ENCODE results near the gene C4B.
"Not testable (repeated sequence)": the region's sequence is repeated elsewhere in the genome, so short reads cannot be mapped to it uniquely, and the experiment has no call there.

The C4B gene

GRCh38 chr6:32037598-32038524 is 23.3 kb downstream of the C4B start, which contains the start of gene CYP21A2:
Gene CYP21A2, plus strand, starts transcription at chr6:32038415. Its CDS starts 8 bp downstream, at chr6:32038423.
- POLR2A ChIA-PET; CTCF ChIA-PET; DNase-seq (ENCODE audit: extremely low spot score): not testable (repeated sequence)

DNA sequence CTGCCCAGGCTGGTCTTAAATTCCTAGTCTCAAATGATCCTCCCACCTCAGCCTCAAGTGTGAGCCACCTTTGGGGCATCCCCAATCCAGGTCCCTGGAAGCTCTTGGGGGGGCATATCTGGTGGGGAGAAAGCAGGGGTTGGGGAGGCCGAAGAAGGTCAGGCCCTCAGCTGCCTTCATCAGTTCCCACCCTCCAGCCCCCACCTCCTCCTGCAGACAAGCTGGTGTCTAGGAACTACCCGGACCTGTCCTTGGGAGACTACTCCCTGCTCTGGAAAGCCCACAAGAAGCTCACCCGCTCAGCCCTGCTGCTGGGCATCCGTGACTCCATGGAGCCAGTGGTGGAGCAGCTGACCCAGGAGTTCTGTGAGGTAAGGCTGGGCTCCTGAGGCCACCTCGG is 24.3 kb downstream of the C4B start:
- CTCF ChIA-PET; DNase-seq (ENCODE audit: extremely low spot score); POLR2A ChIA-PET: not testable (repeated sequence)

GRCh38 chr6:32039321-32040274 is 25.0 kb downstream of the C4B start:
- DNase-seq (ENCODE audit: extremely low spot score); POLR2A ChIA-PET; CTCF ChIA-PET: not testable (repeated sequence)

- DNase-seq (ENCODE audit: extremely low spot score); POLR2A ChIA-PET; CTCF ChIA-PET: not testable (repeated sequence)
Observed at GRCh38 chr6:32040299-32041049, 25.9 kb downstream of the C4B start.

GRCh38 chr6:32041050-32041321 is 26.4 kb downstream of the C4B start:
- CTCF ChIA-PET; DNase-seq (ENCODE audit: extremely low spot score); POLR2A ChIA-PET: not testable (repeated sequence)

GRCh38 chr6:32041385-32041784 is 26.8 kb downstream of the C4B start:
- DNase-seq (ENCODE audit: extremely low spot score); POLR2A ChIA-PET; CTCF ChIA-PET: not testable (repeated sequence)

GRCh38 chr6:32042276-32042675 is 27.7 kb downstream of the C4B start:
- CTCF ChIA-PET; DNase-seq (ENCODE audit: extremely low spot score); POLR2A ChIA-PET: not testable (repeated sequence)

DNA sequence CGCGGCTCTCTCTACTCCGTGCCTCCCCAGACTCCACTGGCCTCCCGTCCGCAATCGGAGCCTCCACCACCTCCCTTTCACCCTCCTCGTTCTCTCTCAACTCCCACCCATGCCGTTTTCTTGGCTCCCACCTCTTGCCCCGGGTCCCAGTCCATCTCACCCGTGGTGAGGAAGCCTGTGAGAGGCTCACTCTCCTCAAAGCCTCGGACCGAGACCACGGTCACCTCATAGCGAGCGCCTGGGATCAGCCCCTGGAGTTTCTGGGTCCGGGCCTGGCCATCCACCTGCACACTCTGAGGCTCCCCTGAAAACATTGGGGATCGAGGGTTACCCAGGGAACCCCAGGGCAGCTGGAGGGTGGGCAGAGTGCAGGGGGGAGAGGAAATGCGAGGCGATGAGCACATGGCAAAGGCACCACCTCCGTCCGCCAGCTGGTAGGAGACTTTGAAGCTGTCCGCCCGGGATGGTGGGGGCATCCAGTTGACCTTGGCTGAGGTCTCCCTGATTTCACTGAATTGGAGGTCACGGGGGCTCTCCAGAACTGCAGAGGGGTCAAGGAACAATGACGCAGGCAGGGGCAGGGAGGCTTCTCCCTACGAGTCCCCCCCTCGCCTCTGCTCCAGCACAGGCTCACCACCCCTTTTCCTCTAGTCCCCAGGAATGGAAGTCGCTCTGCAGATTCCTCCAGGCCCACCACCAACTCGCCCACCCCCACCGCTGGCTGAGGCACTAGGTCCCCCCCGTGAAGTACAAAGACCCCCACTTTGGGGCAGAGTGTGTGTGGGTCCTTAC is 29.2 kb downstream of the C4B start:
- POLR2A ChIA-PET; DNase-seq (ENCODE audit: extremely low spot score); CTCF ChIA-PET: not testable (repeated sequence)

DNA sequence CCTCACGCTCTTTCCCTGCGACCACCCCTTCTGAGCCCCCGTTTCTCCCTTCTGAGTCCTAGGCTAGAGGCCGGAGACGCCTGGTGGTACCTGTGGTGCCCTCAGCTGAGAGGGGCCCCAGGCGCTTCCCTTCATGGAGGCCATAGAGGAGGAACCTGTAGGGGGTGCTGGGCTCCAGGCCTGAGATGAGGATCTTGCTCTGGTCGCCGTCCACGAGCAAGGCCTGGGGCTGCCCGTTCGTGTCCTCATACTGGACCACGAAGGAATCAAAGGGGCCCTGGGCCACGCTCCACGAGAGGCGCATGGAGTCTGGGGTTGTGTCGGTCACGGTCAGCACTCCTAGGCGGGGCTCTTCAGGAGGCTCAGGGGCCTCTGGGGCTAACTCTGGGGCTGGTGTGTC is 30.3 kb downstream of the C4B start:
- CTCF ChIA-PET, POLR2A ChIA-PET: not testable (repeated sequence)

DNA sequence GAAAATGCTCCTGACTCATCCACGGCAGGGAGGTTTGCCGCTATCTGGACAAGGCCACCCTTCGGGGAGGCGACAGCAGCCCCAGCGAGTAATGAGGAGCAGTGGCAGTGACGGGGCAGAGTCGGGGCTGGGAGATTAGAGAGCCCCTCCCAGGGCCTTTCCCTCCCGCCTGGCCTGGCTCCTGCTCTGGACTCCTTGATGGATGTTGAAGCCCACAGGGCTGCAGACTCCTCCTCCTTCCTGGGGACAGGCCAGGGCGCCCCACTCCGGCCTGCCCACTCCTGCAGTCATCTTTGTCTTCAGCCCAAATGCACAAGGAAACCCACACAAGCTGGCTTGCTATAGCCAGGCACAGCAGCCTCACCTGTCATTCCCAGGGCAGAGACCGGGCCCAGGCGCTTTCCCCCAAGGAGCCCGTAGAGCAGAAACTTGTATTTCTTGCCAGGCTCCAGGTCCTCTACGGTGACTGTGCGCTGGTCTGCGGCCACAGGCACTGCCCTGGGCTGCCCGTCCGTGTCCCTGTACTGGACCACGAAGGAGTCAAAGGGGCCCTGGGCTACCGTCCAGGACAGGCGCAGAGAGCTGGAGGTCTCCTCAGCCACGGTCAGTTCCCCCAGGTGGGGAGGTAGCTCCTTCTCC is 31.3 kb downstream of the C4B start:
- TF ChIP-seq HDGF (IDR thresholded peaks at IDR 0.05; ENCODE audit: borderline replicate concordance) (no peak), L3MBTL2 (conservative IDR thresholded peaks at IDR 0.05) (no peak), FOXM1 (IDR thresholded peaks at IDR 0.05; ENCODE audit: borderline replicate concordance) (no peak), SUZ12 (IDR thresholded peaks at IDR 0.05) (no peak), SP1 (IDR thresholded peaks at IDR 0.05) (no peak), CTBP1 (IDR thresholded peaks at IDR 0.05; ENCODE audit: borderline replicate concordance) (no peak), FOXK2 (IDR thresholded peaks at IDR 0.05) (no peak), ARNT (IDR thresholded peaks at IDR 0.05) (no peak), BHLHE40 (IDR thresholded peaks at IDR 0.05; ENCODE audit: borderline replicate concordance) (no peak), TARDBP (IDR thresholded peaks at IDR 0.05) (no peak), ZNF384 (IDR thresholded peaks at IDR 0.05) (no peak), PKNOX1 (IDR thresholded peaks at IDR 0.05) (no peak)
- CTCF ChIA-PET = interaction anchor here (0.6 kb wide), 2 partner anchors 159 to 189 kb away, joined by 3 read pairs; no protein-coding TSS in a partner anchor
- POLR2A ChIA-PET = no interaction called here
- DNase-seq (ENCODE audit: extremely low spot score) = no peak

More for the DNA sequence above, 30.3 kb downstream of the C4B start:
- not testable (repeated sequence) for DNase-seq (ENCODE audit: extremely low spot score)
